Measurements from ENCODE around the gene PIGA. TPM values are rescaled to one million over a fixed set of nuclear protein-coding genes. Genes with fewer than 3 reads are reported as not detected.
A peak's percentile ranks its signal among the peaks of the same experiment; 100 is the strongest.

Gene PIGA
- total RNA-seq, 1 donor from 2014 or later: 14.0 TPM

GRCh38 chrX:15322472-15322871 is 12.9 kb downstream of the PIGA start:
- no peaks in the 10 kb centered on the region for H3K9me3 Mint-ChIP-seq (ENCODE audit: unreplicated experiment)
- H3K27me3 Mint-ChIP-seq (ENCODE audit: low read depth, unreplicated experiment): no peaks in the 10 kb centered on the region
- H4K20me1 ChIP-seq (ENCODE audit: insufficient read depth, low read length): no peaks in the 10 kb centered on the region
- FAIRE-seq (peak; percentile 20), DNase-seq (ENCODE audit: low read depth) (no peak)
- H3K36me3 ChIP-seq (ENCODE audit: insufficient read depth, low read length): no peaks in the 10 kb centered on the region
- H3K9ac ChIP-seq (ENCODE audit: low read length): no peak overlapping the region
- no peaks in the 10 kb centered on the region for H3K36me3 Mint-ChIP-seq (ENCODE audit: low read depth, unreplicated experiment)
- H3K4me1 Mint-ChIP-seq (ENCODE audit: low read depth, unreplicated experiment): no peaks in the 10 kb centered on the region
- no peak overlapping the region for H2AFZ ChIP-seq (ENCODE audit: low read depth, low read length)
- H3K4me2 ChIP-seq (ENCODE audit: low read length): no peak overlapping the region
- no peak overlapping the region for H3K27ac Mint-ChIP-seq (ENCODE audit: unreplicated experiment)
- no peaks in the 10 kb centered on the region for H3K9me3 ChIP-seq (ENCODE audit: insufficient read depth, low read depth, low read length)
- no peaks in the 10 kb centered on the region for H3K27me3 ChIP-seq (ENCODE audit: insufficient read depth, low read length)
- H3K4me3 ChIP-seq (ENCODE audit: insufficient read depth, low read depth, low read length): no peak overlapping the region
- TF ChIP-seq CTCF (IDR thresholded peaks at IDR 0.05; ENCODE audit: insufficient read depth, low read depth, low read length) (no peak), EZH2 (IDR thresholded peaks at IDR 0.05; ENCODE audit: insufficient read depth, low read length) (no peak)
- no peak overlapping the region for H3K27ac ChIP-seq (ENCODE audit: low read depth, low read length)
- no peaks in the 10 kb centered on the region for H3K4me1 ChIP-seq (ENCODE audit: insufficient read depth, low read length)
- H3K4me3 Mint-ChIP-seq (ENCODE audit: unreplicated experiment): no peak overlapping the region
- H3K79me2 ChIP-seq (ENCODE audit: insufficient read depth, low read length): no peaks in the 10 kb centered on the region

GRCh38 chrX:15322072-15322471 is 13.3 kb downstream of the PIGA start:
- Histone ChIP-seq H3K27ac (ENCODE audit: low read depth, low read length) (no peak overlapping the region), H3K79me2 (ENCODE audit: insufficient read depth, low read length) (no peaks in the 10 kb centered on the region), H3K4me2 (ENCODE audit: low read length) (no peak overlapping the region), H3K9ac (ENCODE audit: low read length) (no peak overlapping the region), H3K4me3 (ENCODE audit: insufficient read depth, low read depth, low read length) (no peak overlapping the region), H3K36me3 (ENCODE audit: insufficient read depth, low read length) (no peaks in the 10 kb centered on the region), H3K4me1 (ENCODE audit: insufficient read depth, low read length) (no peaks in the 10 kb centered on the region), H3K27me3 (ENCODE audit: insufficient read depth, low read length) (no peaks in the 10 kb centered on the region), H4K20me1 (ENCODE audit: insufficient read depth, low read length) (no peaks in the 10 kb centered on the region), H2AFZ (ENCODE audit: low read depth, low read length) (no peak overlapping the region), H3K9me3 (ENCODE audit: insufficient read depth, low read depth, low read length) (no peaks in the 10 kb centered on the region)
- Mint-ChIP-seq H3K27me3 (ENCODE audit: low read depth, unreplicated experiment) (no peaks in the 10 kb centered on the region), H3K36me3 (ENCODE audit: low read depth, unreplicated experiment) (no peaks in the 10 kb centered on the region), H3K4me3 (ENCODE audit: unreplicated experiment) (no peak overlapping the region), H3K27ac (ENCODE audit: unreplicated experiment) (no peak overlapping the region), H3K4me1 (ENCODE audit: low read depth, unreplicated experiment) (no peaks in the 10 kb centered on the region), H3K9me3 (ENCODE audit: unreplicated experiment) (no peaks in the 10 kb centered on the region)
- no peak for TF ChIP-seq EZH2 (IDR thresholded peaks at IDR 0.05; ENCODE audit: insufficient read depth, low read length)
- no peak for TF ChIP-seq CTCF (IDR thresholded peaks at IDR 0.05; ENCODE audit: insufficient read depth, low read depth, low read length)
- DNase-seq (ENCODE audit: low read depth) (no peak), FAIRE-seq (no peak)

- no peaks in the 10 kb centered on the region for H3K9me3 Mint-ChIP-seq (ENCODE audit: unreplicated experiment)
- H3K79me2 ChIP-seq (ENCODE audit: insufficient read depth, low read length): no peaks in the 10 kb centered on the region
- TF ChIP-seq CTCF (IDR thresholded peaks at IDR 0.05; ENCODE audit: insufficient read depth, low read depth, low read length): no peak
- TF ChIP-seq EZH2 (IDR thresholded peaks at IDR 0.05; ENCODE audit: insufficient read depth, low read length): no peak
- H3K4me2 ChIP-seq (ENCODE audit: low read length): no peak overlapping the region
- H3K4me1 Mint-ChIP-seq (ENCODE audit: low read depth, unreplicated experiment): no peaks in the 10 kb centered on the region
- H3K9ac ChIP-seq (ENCODE audit: low read length): no peak overlapping the region
- H2AFZ ChIP-seq (ENCODE audit: low read depth, low read length): no peak overlapping the region
- H4K20me1 ChIP-seq (ENCODE audit: insufficient read depth, low read length): no peaks in the 10 kb centered on the region
- H3K4me3 Mint-ChIP-seq (ENCODE audit: unreplicated experiment): no peak overlapping the region
- no peaks in the 10 kb centered on the region for H3K4me1 ChIP-seq (ENCODE audit: insufficient read depth, low read length)
- no peak overlapping the region for H3K27ac Mint-ChIP-seq (ENCODE audit: unreplicated experiment)
- no peaks in the 10 kb centered on the region for H3K9me3 ChIP-seq (ENCODE audit: insufficient read depth, low read depth, low read length)
- DNase-seq (ENCODE audit: low read depth): no peak
- no peaks in the 10 kb centered on the region for H3K27me3 Mint-ChIP-seq (ENCODE audit: low read depth, unreplicated experiment)
- no peak for FAIRE-seq
- H3K36me3 ChIP-seq (ENCODE audit: insufficient read depth, low read length): no peaks in the 10 kb centered on the region
- H3K27me3 ChIP-seq (ENCODE audit: insufficient read depth, low read length): no peaks in the 10 kb centered on the region
- no peak overlapping the region for H3K27ac ChIP-seq (ENCODE audit: low read depth, low read length)
- H3K4me3 ChIP-seq (ENCODE audit: insufficient read depth, low read depth, low read length): no peak overlapping the region
- no peaks in the 10 kb centered on the region for H3K36me3 Mint-ChIP-seq (ENCODE audit: low read depth, unreplicated experiment)
These were observed 13.9 kb downstream of the PIGA start for GRCh38 chrX:15321447-15321846.
